Measurements from ENCODE around the gene FLACC1.
"Not testable (repeated sequence)": the region's sequence is repeated elsewhere in the genome, so short reads cannot be mapped to it uniquely, and the experiment has no call there.

FLACC1 gene

DNA sequence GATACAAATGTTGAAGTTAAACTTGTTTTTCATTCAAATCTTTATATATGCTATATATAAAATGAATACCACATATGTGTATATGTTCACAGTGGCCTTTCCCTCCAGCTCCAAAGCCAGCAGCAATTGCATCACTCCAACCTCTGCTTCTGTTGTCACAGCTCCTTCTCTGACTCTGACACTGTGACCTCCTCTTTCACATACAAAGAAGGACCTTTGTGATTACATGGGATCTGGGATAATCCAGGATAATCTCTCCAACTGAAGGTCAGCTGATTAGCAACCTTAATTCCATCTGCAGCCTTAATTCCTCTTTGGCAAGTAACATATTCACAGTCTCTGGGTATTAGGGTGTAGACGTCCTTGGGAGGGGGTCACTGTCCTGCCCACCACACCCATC lies 8.4 kb downstream of the FLACC1 start:
- no peak for DNase-seq

DNA sequence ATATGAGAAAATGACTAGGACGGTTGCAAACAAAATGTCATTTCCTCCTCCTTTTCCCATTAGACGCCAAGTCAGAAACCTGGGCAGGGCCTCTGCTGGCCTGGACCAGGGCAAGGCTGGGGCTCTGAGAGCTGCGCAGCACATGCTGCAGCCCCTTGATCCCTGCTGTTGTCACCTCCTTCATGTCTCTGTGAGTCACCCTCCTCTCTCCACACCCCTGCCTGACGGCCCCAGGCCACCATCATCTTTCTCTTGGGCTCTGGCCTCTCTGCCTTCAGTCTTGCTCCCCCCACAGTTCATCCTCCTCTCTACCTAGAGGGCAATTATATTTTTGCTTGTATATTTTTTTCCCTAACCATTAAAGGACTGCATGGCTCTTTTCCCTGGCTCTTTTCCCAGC lies 10.0 kb downstream of the FLACC1 start:
- no peak for DNase-seq

DNA sequence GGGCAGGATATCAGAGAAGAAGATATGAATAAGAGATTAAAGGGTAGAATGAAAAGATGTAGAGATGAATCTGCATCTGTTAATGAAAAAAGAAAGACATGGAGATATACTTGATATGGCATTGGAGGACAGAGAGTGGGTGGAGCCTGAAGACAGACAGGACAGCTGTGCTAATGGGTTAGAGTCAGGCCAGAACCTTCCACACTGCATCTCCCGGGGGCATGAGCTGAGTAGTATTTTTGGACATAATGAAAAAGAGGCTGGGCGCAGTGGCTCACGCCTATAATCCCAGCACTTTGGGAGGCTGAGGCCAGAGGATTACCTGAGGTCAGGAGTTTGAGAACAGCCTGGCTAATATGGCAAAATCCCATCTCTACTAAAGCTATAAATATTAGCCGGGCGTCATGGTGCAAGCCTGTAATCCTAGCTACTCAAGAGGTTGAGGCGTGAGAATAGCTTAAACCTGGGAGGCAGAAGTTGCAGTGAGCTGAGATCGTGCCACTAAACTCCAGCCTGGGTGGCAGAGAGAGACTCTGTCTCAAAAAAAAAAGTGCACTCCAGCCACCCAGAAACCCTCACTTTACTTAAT lies 11.4 kb downstream of the FLACC1 start:
- DNase-seq = no peak

DNA sequence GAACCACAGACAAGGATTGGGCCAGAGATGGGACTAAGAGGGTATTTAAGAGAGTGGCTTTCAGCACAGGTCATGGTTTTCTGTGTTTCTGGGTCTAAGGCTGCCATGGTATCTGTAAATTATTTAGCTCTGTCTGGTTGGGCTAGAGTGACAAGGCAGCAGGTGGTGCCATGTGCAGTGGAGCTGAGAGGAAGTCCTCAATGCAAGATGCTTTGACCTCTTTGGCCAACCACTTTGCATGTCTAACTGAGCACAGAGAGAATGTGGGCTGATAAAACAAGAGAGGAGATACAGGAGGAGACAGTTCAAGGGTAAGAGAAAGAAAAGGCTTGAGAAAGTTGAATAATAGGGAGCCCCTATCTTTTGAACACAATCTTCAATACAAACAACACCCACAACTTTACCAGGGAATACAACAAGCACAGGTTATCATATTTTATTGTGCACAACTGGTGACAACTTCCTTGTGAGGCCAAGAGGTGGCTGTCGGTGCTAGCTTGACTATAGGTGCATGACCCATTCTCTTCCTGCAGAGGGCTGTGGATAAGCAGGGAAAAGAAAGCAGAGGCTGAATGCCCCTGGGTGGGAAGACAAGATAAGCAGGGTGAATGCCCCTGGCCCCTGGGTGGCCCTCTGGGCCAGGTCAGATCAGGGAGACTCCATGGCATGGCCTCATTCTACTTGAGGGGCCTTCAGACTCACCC lies 12.3 kb downstream of the FLACC1 start:
- no peak for DNase-seq

DNA sequence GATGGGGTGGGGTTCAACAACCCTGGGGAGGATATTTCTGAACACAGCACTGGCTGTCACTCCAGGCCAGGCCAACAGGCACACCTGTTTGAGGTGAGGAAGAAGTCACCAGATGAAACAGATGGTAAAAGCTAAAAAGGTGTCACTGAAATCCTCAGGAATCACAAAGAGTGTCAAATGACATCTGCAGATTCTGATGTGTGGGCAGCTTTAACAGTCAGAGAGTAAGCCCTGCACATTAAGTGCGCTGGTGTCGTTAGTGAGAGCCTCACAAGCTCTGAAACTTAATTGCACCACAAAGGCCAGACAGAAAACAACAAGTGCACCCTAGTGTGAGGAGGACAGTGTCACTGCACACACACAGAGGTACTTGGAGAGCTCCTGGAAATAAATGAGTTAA lies 13.6 kb downstream of the FLACC1 start:
- DNase-seq = no peak

DNA sequence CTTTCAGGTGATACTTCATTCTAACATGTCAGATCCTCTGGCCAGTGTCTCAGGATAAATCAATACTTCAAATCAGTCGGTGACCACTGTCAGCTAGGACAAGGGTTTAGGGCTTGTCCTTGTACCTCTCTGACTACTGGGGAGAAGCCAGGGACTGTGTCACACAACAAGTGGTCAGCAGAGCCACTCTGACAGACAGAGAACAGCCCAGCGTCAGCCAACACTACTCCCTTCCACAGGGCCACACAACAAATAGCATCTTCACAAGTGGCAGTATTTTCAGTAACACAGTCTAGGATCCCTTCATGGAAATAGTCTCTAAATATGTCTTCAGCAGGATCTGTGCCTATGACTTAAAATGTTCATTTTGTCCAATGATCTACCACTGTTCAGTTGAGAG lies 14.2 kb downstream of the FLACC1 start:
- no peak for DNase-seq

DNA sequence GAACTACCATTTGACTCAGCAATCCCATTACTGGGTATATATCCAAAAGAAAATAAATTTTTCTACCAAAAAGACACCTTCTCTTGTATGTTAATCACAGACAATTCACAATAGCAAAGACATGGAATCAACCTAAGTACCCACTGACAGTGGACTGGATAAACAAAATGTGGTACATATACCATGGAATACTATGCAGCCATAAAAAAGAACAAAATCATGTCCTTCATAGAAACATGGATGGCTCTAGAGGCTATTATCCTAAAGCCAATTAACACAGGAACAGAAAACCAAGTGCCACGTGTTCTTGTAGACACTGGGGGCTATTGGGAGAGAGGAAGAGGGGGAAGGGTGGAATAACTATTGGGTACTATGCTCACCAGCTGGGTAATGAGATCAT lies 27.7 kb downstream of the FLACC1 start:
- no peak for DNase-seq

DNA sequence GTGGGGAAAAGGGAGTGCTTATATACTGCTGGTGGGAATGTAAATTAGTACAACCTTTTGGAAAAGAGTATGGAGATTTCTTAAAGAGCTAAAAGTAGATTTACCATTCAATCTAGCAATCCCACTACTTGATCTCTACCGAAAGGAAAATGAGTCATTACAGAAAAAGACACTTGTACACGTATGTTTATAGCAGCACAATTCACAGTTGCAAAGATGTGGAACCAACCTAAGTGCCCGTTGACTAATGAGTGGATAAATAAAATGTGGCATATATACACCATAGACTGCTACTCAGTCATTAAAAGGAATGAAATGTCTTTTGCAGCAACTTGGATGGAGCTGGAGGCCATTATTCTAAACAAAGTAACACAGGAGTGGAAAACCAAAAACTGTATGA lies 29.5 kb downstream of the FLACC1 start:
- DNase-seq = no peak

DNA sequence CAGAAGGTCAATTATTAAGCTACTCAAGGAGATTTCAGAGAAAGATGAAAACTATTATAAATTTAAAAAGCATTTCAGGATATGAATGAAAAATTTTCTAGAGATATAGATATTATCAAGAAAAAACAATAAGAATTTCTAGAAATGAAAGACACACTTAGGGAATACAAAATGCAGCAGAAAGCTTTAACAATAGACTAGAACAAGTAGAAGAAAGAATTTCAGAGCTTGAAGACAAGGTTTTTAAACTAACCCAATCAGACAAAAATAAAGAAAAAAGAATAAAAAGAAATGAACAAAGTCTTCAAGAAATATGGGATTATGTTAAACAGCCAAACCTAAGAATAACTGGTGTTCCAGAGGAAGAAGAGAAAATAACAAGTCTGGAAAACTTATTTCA lies 34.4 kb downstream of the FLACC1 start:
- DNase-seq = no peak

DNA sequence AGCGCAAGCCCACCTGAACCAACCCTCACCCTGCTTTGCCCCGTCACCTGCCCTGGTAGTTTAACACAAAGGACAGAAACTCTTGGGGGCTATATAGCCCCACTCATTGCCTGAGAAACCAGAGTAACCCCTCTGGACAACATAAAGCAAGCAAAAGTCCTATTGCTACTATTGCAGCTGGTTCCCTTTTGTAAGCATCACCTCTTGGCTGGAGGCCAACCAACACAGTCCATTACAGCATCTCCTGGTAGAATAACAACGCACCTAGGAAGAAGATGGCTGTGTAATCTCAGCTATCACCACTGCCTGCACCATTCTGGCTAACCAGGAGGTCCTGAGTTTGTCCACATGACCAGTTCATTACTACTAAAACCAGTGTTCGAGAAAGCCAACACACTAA lies 36.4 kb downstream of the FLACC1 start:
- no peak for DNase-seq

DNA sequence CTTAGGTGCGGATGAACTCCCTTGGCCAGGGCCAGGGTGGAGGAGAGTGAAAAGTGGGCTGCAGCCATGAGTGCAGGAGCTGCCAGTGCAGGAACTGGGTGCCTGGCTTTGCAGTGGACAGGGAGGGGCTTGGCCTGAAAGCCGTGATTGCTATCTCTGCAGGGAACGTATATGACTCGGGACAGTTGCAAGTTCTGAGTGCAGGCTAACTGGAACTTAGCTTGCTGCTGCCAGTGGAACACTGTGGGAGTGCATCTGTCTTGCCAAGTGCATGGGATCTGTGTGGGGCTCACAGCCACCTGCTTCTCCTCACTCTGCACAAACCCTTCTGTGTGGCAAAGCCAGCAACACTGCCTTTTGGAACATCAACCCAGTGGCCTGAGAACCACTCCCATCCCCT lies 36.9 kb downstream of the FLACC1 start:
- no peak for DNase-seq

DNA sequence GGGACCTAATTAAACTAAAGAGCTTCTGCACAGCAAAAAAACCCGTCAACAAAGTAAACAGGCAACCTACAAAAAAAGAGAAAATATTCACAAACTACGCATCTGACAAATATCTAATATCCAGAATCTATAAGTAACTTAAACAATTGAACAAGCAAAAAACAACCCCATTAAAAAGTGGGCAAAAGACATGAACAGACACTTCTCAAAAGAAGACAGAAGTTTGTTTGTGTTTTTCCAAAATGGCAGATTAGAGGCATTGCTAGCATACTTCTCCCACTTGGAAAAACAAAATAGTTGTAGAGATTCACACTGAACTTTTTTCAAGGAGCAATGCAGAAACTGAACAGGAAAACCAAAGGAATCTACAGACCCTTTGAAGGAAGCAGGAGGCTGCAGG lies 37.6 kb downstream of the FLACC1 start:
- no peak for DNase-seq

DNA sequence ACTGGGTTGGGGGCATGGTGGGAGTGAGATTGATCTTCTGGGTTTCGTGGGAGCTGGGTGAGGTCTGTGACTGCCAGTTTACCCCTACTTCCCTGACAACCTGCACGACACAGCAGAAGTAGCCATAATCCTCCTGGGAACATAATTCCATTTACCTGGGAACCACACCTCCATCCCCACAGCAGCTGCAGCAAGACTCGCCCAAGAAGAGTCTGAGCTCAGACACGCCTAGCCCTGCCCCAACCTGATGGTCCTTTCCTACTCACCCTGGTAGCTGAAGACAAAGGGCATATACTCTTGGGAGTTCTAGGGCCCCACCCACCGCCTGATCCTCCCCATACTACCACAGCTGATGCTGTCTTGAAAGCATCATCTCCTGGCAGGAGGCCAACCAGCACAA lies 43.8 kb downstream of the FLACC1 start:
- no peak for DNase-seq

DNA sequence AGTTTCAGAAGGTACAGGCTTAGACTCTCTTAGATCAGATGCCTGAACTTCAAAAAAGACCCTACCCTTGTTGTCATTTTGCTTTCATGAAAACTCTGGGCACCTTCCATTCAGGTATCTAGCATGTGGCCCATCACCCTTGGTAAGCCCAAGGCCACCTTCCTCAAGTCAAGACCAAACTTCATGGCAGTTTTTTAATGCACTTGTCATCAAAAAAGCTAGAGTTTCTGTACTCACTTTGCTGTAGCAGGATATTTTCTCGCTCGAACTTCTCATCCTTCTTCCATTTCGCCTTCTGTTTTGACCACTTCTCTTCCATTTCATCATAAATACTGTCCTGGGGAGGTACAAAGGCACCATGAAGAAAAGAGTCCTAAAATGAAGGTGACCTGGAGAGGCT lies 48.2 kb downstream of the FLACC1 start:
- no peak for DNase-seq

DNA sequence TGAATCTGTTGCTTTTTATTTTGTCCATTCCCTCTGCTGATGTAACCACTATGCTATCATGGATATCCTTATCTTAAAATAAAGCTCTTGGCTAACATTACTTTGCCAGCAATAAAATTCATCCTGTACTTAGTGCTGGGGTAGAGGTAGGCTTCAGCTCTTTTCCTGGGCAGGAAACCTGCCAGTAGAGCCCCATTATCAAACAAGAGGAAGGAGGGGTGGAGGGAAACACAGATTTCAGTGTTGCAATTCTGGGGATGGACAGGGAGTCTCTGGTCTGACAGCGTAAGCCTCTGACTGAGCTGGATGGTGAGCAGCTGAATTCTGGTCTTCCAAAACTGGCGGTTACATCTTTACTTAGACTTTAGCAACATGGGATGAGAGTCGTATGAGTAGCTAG lies 49.3 kb downstream of the FLACC1 start:
- DNase-seq = no peak

DNA sequence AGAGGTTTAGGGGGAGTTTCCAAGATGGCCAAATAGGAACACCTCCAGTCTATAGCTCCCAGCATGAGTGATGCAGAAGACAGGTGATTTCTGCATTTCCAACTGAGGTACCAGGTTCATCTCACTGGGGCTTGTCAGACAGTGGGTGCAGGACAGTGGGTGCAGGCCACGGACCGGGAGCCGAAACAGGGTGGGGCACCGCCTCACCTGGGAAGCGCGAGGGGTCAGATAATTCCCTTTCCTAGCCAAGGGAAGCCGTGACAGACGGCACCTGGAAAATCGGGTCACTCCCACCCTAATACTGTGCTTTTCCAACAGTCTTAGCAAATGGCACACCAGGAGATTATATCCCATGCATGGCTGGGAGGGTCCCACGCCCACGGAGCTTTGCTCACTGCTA lies 57.2 kb downstream of the FLACC1 start:
- DNase-seq = not testable (repeated sequence)

DNA sequence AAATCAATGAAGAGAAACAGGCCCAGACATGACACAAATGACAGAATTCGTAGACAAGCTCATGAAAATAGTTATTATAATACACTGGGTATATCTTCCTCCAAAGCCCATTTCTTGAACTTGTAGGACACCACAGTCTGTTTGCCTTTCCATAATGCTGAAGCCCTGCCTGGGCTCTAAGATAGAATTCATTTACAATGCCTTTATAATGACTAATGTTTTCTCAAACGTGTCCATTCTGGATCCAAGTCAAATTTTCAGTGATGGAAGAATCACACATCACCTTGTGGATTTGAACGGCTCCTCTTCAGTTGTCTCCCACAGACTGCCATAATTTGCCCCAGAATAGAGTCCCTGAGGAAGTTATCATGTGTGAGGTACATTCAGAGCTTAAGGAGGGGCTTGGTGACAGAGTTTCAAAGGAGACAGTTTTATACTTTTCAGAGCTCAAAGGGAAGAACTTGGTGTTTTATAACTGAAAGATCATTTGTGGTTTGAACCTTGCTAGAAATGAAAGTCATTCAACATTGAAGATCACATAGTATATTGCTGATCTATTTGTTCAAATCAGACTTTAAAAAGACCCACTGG lies 58.6 kb downstream of the FLACC1 start:
- no peak for DNase-seq

DNA sequence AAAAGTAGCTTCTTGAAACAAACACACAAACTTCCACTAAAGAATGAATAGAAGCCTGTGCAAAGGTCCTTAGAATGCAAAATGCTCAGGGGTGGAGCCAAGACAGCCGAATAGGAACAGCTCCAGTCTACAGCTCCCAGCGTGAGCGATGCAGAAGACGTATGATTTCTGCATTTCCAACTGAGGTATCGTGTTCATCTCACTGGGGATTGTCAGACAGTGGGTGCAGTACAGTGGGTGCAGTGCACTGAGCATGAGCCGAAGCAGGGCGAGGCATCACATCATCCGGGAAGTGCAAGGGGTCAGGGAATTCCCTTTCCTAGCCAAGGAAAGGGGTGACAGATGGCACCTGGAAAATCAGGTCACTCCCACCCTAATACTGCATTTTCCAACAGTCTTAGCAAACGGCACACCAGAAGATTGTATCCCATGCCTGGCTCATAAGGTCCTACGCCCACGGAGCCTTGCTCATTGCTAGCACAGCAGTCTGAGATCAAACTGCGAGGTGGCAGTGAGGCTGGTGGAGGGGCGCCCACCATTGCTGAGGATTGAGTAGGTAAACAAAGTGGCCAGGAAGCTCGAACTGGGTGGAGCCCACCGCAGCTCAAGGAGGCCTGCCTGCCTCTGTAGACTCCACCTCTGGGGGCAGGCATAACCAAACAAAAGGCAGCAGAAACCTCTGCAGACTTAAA lies 66.5 kb downstream of the FLACC1 start:
- not testable (repeated sequence) for DNase-seq

DNA sequence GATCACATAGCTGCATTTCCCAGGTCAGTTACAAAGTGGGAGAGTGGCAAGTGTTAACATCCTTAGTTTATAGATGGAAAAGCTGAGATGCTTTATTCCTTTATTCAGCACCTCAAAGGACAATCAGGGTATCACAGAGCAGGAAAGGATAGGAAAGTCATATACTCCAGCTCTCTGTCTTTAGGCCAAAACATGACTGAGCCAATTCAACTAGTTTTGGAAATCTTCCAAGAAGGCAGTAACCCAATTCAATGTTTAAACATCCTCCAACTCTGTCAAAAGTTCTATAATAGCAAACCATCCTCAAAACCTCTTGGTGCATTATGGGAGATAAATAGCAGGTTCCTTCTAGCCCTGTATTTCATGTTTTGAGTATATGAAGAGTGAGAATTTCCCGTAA lies 71.6 kb downstream of the FLACC1 start:
- no peak for DNase-seq

DNA sequence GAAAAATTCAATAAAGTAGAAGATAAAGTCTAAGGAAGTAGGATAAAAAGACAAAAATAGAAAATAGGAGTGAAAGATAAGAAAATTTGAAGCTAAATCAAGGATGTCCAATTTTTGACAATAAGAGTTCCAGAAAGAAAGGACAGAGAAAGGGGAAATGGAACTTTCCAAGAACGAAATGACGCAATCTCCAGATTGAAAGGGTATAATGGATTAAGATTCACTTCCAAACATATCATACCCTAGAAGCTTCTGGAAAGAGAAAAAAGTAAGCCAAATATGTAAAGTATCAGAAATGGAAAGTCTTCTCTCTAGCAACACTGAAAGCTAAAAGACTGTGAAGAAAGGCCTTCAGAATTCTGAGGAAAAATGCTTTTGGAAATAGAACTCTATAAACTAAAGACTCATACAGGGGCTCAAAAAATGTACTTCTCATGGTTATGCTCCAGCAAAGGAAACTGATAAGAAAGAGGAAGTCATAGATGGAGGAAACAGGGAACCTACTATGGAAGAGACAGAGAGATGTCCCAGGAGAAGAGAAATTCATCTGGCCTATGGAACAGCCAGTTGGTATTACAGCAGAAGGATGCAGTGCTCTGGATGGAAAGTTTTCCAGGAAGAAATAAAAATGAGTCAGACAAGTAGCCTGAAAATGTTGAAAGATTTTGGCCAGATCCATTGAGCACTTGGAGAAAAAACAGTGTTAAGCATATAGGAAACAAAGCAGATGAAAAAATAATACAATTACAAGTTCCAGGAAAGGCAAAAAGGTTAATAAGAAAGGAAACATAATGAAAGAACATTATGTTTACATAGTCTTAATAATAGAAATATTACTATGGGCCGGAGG lies 76.7 kb downstream of the FLACC1 start:
- DNase-seq = no peak

DNA sequence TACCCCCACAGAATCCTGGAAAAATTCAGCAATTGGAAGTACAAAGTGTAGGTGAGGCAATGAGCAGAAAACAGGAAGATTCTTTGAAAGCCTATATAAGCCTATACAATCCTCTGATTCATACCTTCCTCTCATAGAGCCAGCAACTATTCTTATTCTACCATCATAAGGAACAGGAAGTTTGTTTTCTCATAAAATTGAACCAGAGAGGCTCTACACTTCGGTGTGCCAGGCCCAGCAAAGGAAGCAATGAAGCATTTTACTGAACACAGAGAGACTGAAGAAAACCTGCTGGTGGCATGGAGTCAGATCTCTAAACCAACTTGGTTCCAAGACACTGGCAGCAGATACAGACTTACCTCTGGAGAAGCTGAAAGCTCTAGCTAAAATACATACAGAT lies 78.1 kb downstream of the FLACC1 start:
- DNase-seq = no peak

DNA sequence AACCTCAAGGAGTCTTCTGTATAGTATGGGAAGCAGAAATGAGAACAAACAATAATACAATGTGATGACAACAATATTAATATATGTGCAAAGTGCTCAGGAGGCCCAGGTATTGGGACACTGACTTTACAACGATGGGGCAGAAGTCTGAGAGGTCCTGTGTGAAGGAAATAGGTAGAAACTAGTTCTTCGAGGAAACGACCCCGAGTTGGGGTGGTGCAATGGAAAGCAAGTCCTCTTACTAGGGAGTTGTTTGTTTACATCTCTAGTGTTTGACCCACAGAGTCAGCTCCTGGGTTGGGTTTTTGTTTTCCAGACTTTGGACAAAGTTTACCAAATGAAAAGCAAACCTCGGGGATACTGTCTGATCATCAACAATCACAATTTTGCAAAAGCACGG lies 80.6 kb downstream of the FLACC1 start:
- DNase-seq = no peak

DNA sequence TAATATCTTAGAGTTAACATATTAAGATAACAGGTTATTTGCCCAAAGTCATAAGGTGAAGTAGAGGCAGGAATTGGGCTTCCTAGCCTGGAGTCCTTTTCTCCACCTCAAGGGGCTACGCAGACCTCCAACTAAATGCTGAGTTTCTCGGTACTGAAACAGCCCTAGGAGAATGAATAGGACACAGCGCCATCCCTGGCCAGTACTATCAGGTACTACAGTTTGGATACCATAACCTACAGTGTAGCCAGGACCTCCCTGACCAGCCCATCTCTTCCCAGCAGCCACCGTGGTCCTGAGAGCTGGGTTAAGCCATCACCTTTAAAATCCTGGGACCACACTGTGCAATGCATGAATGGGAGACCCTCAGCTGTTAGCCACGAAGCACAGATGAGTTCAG lies 81.2 kb downstream of the FLACC1 start:
- DNase-seq = no peak
